ENCODE data around the gene GCSAM.

DNA sequence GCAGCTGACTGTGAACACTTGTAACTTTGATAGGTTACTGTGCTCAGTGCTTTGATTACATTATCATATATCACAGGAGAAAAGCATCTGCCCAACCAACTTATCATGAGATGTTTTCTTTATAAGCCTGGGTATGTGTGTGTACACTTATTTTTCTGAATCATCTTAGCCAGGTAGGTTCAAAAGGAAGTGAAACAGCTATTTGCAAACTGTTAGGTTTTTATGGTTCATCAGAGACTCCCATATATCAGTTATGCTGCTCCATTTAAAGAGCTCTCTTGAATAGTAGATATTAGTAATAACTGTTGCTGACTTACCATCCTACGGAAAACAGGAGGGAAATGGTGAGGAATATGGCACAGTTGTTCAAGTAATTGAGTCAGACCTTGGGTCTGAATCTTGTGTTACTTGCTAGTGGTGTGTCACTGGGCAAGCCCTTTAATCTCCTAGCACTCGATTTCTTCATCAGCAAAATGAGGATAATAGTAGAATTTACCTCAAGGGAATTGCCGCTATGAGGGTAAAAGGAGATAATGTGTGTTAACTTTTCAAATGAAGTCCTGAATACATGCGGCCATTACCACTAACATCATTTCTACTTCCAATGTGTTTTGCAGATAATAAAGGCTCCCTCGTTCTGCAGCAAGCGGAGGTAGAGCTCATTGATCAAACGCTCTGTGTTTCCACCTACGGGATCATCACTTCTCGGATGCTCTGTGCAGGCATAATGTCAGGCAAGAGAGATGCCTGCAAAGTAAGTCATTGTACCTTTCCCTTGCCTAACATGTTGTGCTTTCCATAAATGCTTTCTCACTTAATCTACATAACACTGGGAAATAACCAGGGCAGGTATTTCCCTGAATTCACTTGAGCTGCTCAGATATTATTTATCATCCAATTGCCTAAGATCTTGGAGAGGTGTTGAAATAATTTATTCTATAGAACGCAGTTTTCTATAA, 54.6 kb downstream of the GCSAM start:
- TF ChIP-seq, protein P1, sequence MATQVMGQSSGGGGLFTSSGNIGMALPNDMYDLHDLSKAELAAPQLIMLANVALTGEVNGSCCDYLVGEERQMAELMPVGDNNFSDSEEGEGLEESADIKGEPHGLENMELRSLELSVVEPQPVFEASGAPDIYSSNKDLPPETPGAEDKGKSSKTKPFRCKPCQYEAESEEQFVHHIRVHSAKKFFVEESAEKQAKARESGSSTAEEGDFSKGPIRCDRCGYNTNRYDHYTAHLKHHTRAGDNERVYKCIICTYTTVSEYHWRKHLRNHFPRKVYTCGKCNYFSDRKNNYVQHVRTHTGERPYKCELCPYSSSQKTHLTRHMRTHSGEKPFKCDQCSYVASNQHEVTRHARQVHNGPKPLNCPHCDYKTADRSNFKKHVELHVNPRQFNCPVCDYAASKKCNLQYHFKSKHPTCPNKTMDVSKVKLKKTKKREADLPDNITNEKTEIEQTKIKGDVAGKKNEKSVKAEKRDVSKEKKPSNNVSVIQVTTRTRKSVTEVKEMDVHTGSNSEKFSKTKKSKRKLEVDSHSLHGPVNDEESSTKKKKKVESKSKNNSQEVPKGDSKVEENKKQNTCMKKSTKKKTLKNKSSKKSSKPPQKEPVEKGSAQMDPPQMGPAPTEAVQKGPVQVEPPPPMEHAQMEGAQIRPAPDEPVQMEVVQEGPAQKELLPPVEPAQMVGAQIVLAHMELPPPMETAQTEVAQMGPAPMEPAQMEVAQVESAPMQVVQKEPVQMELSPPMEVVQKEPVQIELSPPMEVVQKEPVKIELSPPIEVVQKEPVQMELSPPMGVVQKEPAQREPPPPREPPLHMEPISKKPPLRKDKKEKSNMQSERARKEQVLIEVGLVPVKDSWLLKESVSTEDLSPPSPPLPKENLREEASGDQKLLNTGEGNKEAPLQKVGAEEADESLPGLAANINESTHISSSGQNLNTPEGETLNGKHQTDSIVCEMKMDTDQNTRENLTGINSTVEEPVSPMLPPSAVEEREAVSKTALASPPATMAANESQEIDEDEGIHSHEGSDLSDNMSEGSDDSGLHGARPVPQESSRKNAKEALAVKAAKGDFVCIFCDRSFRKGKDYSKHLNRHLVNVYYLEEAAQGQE (IDR thresholded peaks at IDR 0.05; ENCODE audit: low read depth) = no peak
- TF ChIP-seq RAD21 (IDR thresholded peaks at IDR 0.05; ENCODE audit: low read depth) = no peak
- TF ChIP-seq, protein P2, sequence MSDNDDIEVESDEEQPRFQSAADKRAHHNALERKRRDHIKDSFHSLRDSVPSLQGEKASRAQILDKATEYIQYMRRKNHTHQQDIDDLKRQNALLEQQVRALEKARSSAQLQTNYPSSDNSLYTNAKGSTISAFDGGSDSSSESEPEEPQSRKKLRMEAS (IDR thresholded peaks at IDR 0.05) = no peak
- TF ChIP-seq NFIC (IDR thresholded peaks at IDR 0.05) = no peak
- no peak for TF ChIP-seq ZBTB7A (IDR thresholded peaks at IDR 0.05; ENCODE audit: low read depth)
- TF ChIP-seq TCF12 (IDR thresholded peaks at IDR 0.05; ENCODE audit: low read depth) = no peak
- TF ChIP-seq TEAD4 (IDR thresholded peaks at IDR 0.05) = no peak
- TF ChIP-seq EP300 (IDR thresholded peaks at IDR 0.05; ENCODE audit: borderline replicate concordance) = no peak
- TF ChIP-seq YY1 (IDR thresholded peaks at IDR 0.05; ENCODE audit: low read depth) = no peak
- TF ChIP-seq USF1 (IDR thresholded peaks at IDR 0.05) = no peak
- TF ChIP-seq CREB1 (IDR thresholded peaks at IDR 0.05; ENCODE audit: low read depth) = no peak
- no peak for TF ChIP-seq CEBPB (IDR thresholded peaks at IDR 0.05)
- TF ChIP-seq TAF1 (IDR thresholded peaks at IDR 0.05; ENCODE audit: low read depth) = no peak
- TF ChIP-seq FOXM1 (IDR thresholded peaks at IDR 0.05; ENCODE audit: borderline replicate concordance, low read depth) = no peak

All from Ishikawa (cell line).